H1 (cell line): ENCODE results near the gene AEBP1. TPM values are rescaled to one million over a fixed set of nuclear protein-coding genes. Genes with fewer than 3 reads are reported as not detected.

Experiments
- ASH2L ChIP-seq: fragments of 200-600, 300-600 bp; sonication (generic); IDR thresholded peaks from one replicate; pipeline ENCODE4 v1.7.1; 2017; ENCODE audit warnings: low read length
- BRCA1 ChIP-seq: IDR thresholded peaks from 2 replicates; pipeline ENCODE4 v1.6.1; 2012; ENCODE audit warnings: low read depth, low read length, improper control_type of control experiment
- CBX8 ChIP-seq: fragments of 300-800, 300-1000 bp; sonication (generic); IDR thresholded peaks from 2 replicates; pipeline ENCODE4 v1.7.1; 2016; ENCODE audit warnings: low read depth, low read length, borderline replicate concordance
- CEBPB ChIP-seq: IDR thresholded peaks from 2 replicates; pipeline ENCODE4 v1.6.1; 2012; ENCODE audit warnings: low read depth, low read length
- CTBP2 ChIP-seq: IDR thresholded peaks from 2 replicates; pipeline ENCODE4 v1.7.0; 2011; ENCODE audit warnings: borderline replicate concordance, mild to moderate bottlenecking, moderate library complexity, mixed read lengths, low read length; ENCODE audit not compliant: insufficient read depth, insufficient read length
- CTCF ChIP-seq, 3 experiments: IDR thresholded peaks; 1 replicate in 2 of 3; 2 replicates in 1 of 3; pipeline versions ENCODE4 v1.5.1 to v1.6.1; 2011; ENCODE audit warnings: low read length in 3 of 3, mild to moderate bottlenecking in 3 of 3, inconsistent platforms in 2 of 3, low read depth in 1 of 3, moderate library complexity in 1 of 3; ENCODE audit not compliant: insufficient read depth in 1 of 3; ENCODE audit errors: control extremely low read depth in 1 of 3
- EGR1 ChIP-seq: IDR thresholded peaks from 2 replicates; pipeline ENCODE4 v1.6.1; 2011; ENCODE audit warnings: low read depth, low read length, borderline replicate concordance
- EP300 ChIP-seq, 2 experiments: IDR thresholded peaks; 1 replicate in 1 of 2; 2 replicates in 1 of 2; pipeline ENCODE4 v1.6.1; 2011 to 2012; ENCODE audit warnings: low read depth in 2 of 2, low read length in 2 of 2, mild to moderate bottlenecking in 2 of 2, borderline replicate concordance in 1 of 2, inconsistent platforms in 1 of 2, moderate library complexity in 1 of 2
- GTF2F1 ChIP-seq: IDR thresholded peaks from 2 replicates; pipeline ENCODE4 v1.6.1; 2012; ENCODE audit warnings: low read depth, low read length, improper control_type of control experiment, borderline replicate concordance
- HDAC2 ChIP-seq, 2 experiments: fragments of 300-600 bp in 1 of 2; sonication (generic) in 1 of 2; IDR thresholded peaks; 2 replicates each; pipeline ENCODE4 v1.6.1; 2011 to 2012; ENCODE audit warnings: low read depth in 2 of 2, low read length in 2 of 2, mild to moderate bottlenecking in 2 of 2, moderate library complexity in 2 of 2, borderline replicate concordance in 1 of 2, inconsistent platforms in 1 of 2
- JUN ChIP-seq: IDR thresholded peaks from 2 replicates; pipeline ENCODE4 v1.6.1; 2011; ENCODE audit warnings: low read depth, mild to moderate bottlenecking, improper control_type of control experiment, low read length
- KDM4A ChIP-seq: IDR thresholded peaks from one replicate; pipeline ENCODE4 v1.7.1; 2012; ENCODE audit warnings: low read depth, mild to moderate bottlenecking, moderate library complexity, low read length, inconsistent platforms; ENCODE audit not compliant: severe bottlenecking
- NRF1 ChIP-seq: IDR thresholded peaks from 2 replicates; pipeline ENCODE4 v1.6.1; 2011; ENCODE audit warnings: mild to moderate bottlenecking, low read depth, low read length, improper control_type of control experiment
- POLR2AphosphoS5 ChIP-seq: IDR thresholded peaks from 2 replicates; pipeline ENCODE4 v1.6.1; 2011; ENCODE audit warnings: low read depth, low read length
- SIX5 ChIP-seq: IDR thresholded peaks from 2 replicates; pipeline ENCODE4 v1.6.1; 2011; ENCODE audit warnings: mild to moderate bottlenecking, low read depth, low read length
- SP1 ChIP-seq: IDR thresholded peaks from 2 replicates; pipeline ENCODE4 v1.6.1; 2011; ENCODE audit warnings: low read depth, low read length
- SP2 ChIP-seq: IDR thresholded peaks from 2 replicates; pipeline ENCODE4 v1.6.1; 2012; ENCODE audit warnings: mild to moderate bottlenecking, low read length, inconsistent platforms
- TBP ChIP-seq: IDR thresholded peaks from 2 replicates; pipeline ENCODE4 v1.6.1; 2011; ENCODE audit warnings: low read depth, low read length, improper control_type of control experiment
- TCF12 ChIP-seq: IDR thresholded peaks from 2 replicates; pipeline ENCODE4 v1.6.1; 2011; ENCODE audit warnings: low read depth, mild to moderate bottlenecking, low read length
- TEAD4 ChIP-seq: IDR thresholded peaks from 2 replicates; pipeline ENCODE4 v1.6.1; 2012; ENCODE audit warnings: low read depth, low read length, inconsistent platforms, mixed read lengths
- polyA plus RNA-seq, 7 experiments: library from polyadenylated mRNA; depleted of rRNA in 3 of 7; stranded (reverse) in 5 of 7; unstranded in 2 of 7; fragments of >200 nt in 5 of 7; fragments of 200-250 nt in 2 of 7; gene quantifications; 1 replicate in 5 of 7; 2 replicates in 1 of 7; 4 replicates in 1 of 7; pipeline versions ENCODE4 v1.2.1 to v1.2.3, GENCODE V29; 2011 to 2013; ENCODE audit warnings: missing spikeins in 2 of 7, mixed read lengths in 2 of 7
- total RNA-seq: library from RNA; stranded (reverse); fragmentation: NEBNext Ultra II Directional; extraction: Animal tissue kit (Norgen Biotek cat#: 25700); gene quantifications from 2 replicates; pipeline ENCODE4 v1.2.1, GENCODE V29; 2021
- TF ChIP-seq, protein P1 (sequence below): IDR thresholded peaks from 2 replicates; pipeline ENCODE4 v1.6.1; 2011; ENCODE audit warnings: low read depth, mild to moderate bottlenecking, low read length; ENCODE audit not compliant: insufficient read depth
- TF ChIP-seq, protein P2 (sequence below): IDR thresholded peaks from 2 replicates; pipeline ENCODE4 v1.6.1; 2012; ENCODE audit warnings: inconsistent platforms

AEBP1 gene
- total and polyA plus RNA-seq, 2 of the 8 experiments (the other 6 are each of a cell fraction or from before 2014, with no cell fraction given), result 10.4 to 41.2 TPM

DNA sequence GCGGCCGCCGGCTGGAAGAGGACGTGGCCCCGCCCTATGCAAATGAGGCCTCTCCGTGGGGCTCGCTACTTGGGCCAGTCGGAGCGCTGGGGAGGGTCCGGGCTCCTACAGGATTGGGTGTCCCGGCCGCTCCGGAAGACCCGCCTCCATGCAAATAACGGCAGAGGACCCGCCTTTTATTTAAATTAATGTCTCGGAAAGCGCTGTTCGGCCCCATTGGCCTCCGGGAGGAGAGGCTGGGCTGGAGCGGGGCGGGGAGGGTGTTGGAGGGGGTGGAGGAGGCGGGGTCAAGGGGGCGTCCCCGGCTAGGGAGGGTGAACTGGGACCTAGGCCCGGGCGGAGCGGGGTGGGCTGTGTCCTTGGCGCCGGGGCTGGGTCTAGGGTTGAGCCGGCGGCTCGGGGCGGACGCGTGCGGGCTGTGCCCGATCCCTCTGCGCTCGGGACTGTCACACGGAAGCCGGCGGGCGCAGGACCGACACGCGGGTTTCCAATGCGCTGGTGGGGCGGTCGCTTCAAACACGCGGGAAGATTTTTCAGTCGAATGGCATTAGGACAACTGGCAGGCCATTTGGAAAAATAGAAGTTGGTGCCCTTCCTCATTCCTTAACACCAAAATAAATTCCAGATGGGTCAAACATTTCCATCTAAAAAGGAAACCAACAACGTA is 21.5 kb upstream of the AEBP1 start (continued):
- TF ChIP-seq TBP (peak; percentile 51; the same call in 1 of the 2 replicates), HDAC2 (IDR thresholded peaks at IDR 0.05; ENCODE audit: borderline replicate concordance in 1 of 2, low read depth in 2 of 2, low read length in 2 of 2) (peak in 1 of 2 experiments; percentile 71; a peak in 1 of 4 replicates), EGR1 (no peak), SIX5 (no peak), SP1 (peak; percentile 83), TEAD4 (0 out of 2 replicates have a peak, but pooled peaks have one; percentile 7), NRF1 (no peak), KDM4A (peak; percentile 28), GTF2F1 (no peak), POLR2AphosphoS5 (0 out of 2 replicates have a peak, but pooled peaks have one; percentile 20), CTCF (IDR thresholded peaks at IDR 0.05; ENCODE audit: control extremely low read depth in 1 of 3, insufficient read depth in 1 of 3, low read depth in 1 of 3, low read length in 3 of 3) (no peak), TCF12 (no peak), CTBP2 (no peak), CBX8 (no peak), ASH2L (no peak), BRCA1 (no peak), CEBPB (no peak), JUN (no peak), SP2 (no peak; the same call in 1 of the 2 replicates), EP300 (IDR thresholded peaks at IDR 0.05; ENCODE audit: borderline replicate concordance in 1 of 2, low read depth in 2 of 2, low read length in 2 of 2) (no peak)
- TF ChIP-seq, protein P1, sequence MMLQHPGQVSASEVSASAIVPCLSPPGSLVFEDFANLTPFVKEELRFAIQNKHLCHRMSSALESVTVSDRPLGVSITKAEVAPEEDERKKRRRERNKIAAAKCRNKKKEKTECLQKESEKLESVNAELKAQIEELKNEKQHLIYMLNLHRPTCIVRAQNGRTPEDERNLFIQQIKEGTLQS, result no peak
- TF ChIP-seq, protein P2, sequence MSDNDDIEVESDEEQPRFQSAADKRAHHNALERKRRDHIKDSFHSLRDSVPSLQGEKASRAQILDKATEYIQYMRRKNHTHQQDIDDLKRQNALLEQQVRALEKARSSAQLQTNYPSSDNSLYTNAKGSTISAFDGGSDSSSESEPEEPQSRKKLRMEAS, result peak; percentile 76
